HT-29 (cell line): ENCODE data around the gene ZHX3. TPM values are rescaled to one million over a fixed set of nuclear protein-coding genes. Genes with fewer than 3 reads are reported as not detected.
A peak's percentile ranks its signal among the peaks of the same experiment; 100 is the strongest.
"Not testable (repeated sequence)": the region's sequence is repeated elsewhere in the genome, so short reads cannot be mapped to it uniquely, and the experiment has no call there.

Experiments used
- DNase-seq: peaks from one replicate; pipeline ENCODE4 v3.0.0-alpha.2; 2015; ENCODE audit warnings: low spot score
- total RNA-seq: library from RNA; depleted of rRNA; stranded (reverse); fragments of >200 nt; shearing (Covaris generic); gene quantifications from 2 replicates; pipeline ENCODE4 v1.2.3, GENCODE V29; 2014

ZHX3 gene
- total RNA-seq, 1 experiment from 2014 or later: 7.0 TPM

- no peak for DNase-seq
Observed at GRCh38 chr20:41331731-41332130, 14.2 kb upstream of the ZHX3 start.

GRCh38 chr20:41330941-41331340, 13.4 kb upstream of the ZHX3 start:
- no peak for DNase-seq

- DNase-seq: no peak
Observed at GRCh38 chr20:41330343-41330720, 12.8 kb upstream of the ZHX3 start.

GRCh38 chr20:41329435-41330342, 12.2 kb upstream of the ZHX3 start:
- no peak for DNase-seq

GRCh38 chr20:41327178-41327577, 9.6 kb upstream of the ZHX3 start:
- no peak for DNase-seq

- DNase-seq: no peak
Observed at GRCh38 chr20:41320976-41321375, 3.4 kb upstream of the ZHX3 start.

- DNase-seq: no peak
Observed at GRCh38 chr20:41320441-41320840, 2.9 kb upstream of the ZHX3 start.

- peak; percentile 64 for DNase-seq
Observed at GRCh38 chr20:41318271-41318649, 729 bp upstream of the ZHX3 start.

- peak; percentile 53 for DNase-seq
Observed at GRCh38 chr20:41316602-41317545, 657 bp downstream of the ZHX3 start.

GRCh38 chr20:41316051-41316450, 1.5 kb downstream of the ZHX3 start:
- no peak for DNase-seq

GRCh38 chr20:41314386-41314785, 3.1 kb downstream of the ZHX3 start:
- no peak for DNase-seq

GRCh38 chr20:41312009-41312408, 5.5 kb downstream of the ZHX3 start:
- DNase-seq: not testable (repeated sequence)

- DNase-seq: no peak
Observed at GRCh38 chr20:41309817-41310216, 7.7 kb downstream of the ZHX3 start.

- no peak for DNase-seq
Observed at GRCh38 chr20:41308726-41309413, 8.7 kb downstream of the ZHX3 start.

GRCh38 chr20:41308290-41308711, 9.2 kb downstream of the ZHX3 start:
- no peak for DNase-seq

GRCh38 chr20:41307021-41307420, 10.5 kb downstream of the ZHX3 start:
- no peak for DNase-seq

- no peak for DNase-seq
Observed at GRCh38 chr20:41306061-41306727, 11.3 kb downstream of the ZHX3 start.

GRCh38 chr20:41304424-41305079, 13.0 kb downstream of the ZHX3 start:
- no peak for DNase-seq

GRCh38 chr20:41304002-41304401, 13.5 kb downstream of the ZHX3 start:
- no peak for DNase-seq

GRCh38 chr20:41300886-41301285, 16.6 kb downstream of the ZHX3 start:
- DNase-seq: no peak

GRCh38 chr20:41300383-41300782, 17.1 kb downstream of the ZHX3 start:
- no peak for DNase-seq
